CD4-positive, alpha-beta T cell treated with Interleukin-15 for 1 hour (primary cell): ENCODE data around the gene C1orf216.
"Not testable (repeated sequence)": the region's sequence is repeated elsewhere in the genome, so short reads cannot be mapped to it uniquely, and the experiment has no call there.

Experiments
- DNase-seq: peaks from one replicate; pipeline ENCODE4 v3.0.0-alpha.2; 2020

C1orf216 gene

DNA sequence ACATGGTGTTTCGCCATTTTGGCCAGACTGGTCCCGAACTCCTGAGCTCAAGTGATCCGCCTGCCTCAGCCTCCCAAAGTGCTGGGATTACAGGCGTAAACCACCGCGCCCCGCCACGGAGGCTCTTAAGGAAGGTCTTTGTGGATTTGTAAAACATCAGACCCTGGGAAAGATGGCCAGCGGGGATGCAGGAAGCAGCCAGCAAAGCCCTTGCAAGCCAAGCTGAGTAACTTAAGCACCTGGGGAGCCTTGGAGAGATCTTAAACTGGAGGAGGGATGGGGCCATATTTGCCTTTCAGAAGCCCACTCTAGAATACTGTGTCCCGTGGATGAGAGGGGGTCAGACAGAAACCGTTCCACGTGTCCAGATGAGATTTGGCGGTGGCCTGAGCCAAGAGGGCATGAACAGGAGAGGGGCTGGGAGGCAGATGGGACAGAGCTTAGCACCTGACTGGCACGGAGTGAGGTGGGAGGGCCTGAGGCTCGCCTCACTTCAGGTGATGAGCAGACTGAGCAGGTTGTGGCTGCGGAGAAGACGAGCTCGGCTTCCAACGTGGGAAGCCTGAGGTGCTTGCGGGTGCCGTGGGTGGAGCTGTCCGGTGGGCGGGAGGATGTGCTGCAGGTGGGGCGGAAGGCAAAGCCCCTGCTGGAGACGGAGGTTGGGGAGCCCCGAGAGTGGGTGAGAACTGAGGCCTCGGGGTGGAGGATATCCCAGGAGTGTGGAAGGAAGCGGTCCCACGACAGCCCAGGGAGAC is 11.7 kb downstream of the C1orf216 start:
- DNase-seq = peak; percentile 25

GRCh38 chr1:35702508-35702907 is 16.2 kb downstream of the C1orf216 start:
- DNase-seq = no peak

DNA sequence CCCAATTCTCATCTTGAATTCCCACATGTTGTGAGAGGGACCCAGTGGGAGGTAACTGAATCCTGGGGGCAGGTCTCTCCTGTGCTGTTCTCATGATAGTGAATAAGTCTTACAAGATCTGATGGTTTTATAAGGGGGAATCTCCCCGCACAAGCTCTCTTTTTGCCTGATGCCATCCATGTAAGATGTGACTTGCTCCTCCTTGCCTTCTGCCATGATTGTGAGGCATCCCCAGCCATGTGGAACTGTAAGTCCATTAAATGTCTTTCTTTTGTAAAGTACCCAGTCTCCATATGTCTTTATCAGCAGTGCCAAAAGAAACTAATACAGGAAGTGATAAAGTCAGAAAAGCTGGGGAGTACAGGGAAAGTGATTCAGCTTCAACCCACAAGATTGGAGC is 19.5 kb downstream of the C1orf216 start:
- DNase-seq = not testable (repeated sequence)

DNA sequence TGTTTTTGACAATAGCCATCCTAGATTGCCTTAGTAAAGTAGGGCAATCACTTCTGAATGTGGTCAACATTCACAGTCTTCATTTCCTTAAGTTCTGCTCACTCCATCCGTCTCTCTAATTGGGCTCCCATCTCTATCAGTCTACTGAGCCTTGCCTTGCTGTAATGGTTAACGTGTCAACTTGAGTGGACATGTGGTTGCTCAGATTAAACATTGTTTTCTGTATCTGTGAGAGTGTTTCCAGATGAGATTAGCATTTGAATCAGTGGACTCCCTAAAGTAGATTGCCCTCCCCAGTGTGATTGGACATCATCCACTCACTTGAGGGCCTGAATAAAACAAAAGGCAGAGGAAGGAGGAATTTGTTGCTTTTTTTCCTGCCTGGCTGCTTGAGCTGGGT is 26.4 kb downstream of the C1orf216 start:
- DNase-seq = no peak

DNA sequence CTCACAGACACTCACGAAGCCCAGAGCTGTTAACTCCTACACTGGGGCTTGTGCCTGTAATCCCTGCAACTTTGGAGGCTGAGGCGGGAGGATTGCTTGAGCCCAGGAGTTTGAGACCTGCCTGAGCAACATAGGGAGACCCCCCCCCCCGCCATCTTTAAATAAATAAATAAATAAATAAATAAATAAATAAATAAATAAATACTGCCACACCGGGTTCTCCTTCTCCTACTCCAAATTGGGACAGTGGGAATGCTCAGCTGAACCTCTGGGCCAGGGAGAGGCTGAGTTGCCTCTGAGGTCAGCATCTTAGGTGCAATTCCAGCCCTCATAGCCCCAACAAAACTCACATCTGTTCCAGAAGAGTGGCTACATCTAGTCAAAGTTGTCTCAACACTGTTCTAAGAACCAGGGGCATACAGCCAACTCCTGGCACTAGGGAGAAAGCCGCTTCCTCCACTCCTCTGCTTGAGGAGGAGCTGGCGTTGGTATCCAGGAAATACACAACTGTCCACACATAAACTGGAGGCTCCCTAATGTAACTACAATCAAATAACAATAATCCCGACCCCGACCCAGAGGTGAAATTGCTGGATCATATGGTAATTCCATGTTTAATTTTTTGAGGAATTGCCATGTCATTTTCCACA is 27.0 kb downstream of the C1orf216 start:
- DNase-seq = no peak

- DNase-seq = no peak
Observed at GRCh38 chr1:35691080-35691479, 27.6 kb downstream of the C1orf216 start.

DNA sequence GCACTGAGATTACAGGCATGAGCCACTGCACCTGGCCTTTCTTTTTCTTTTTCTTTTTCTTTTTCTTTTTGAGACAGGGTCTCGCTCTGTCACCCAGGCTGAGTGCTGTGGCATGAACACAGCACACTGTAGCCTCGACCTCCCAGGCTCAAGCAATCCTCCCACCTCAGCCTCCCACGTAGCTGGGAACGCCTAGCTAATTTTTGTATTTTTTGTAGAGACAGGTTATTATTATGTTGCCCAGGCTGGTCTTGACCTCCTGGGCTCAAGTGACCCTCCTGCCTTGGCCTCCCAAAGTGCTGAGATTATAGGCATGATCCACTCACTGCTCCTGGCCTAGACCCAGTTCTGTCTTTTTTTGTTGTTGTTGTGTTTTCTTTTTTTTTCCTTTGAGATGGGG is 28.6 kb downstream of the C1orf216 start:
- DNase-seq = not testable (repeated sequence)

DNA sequence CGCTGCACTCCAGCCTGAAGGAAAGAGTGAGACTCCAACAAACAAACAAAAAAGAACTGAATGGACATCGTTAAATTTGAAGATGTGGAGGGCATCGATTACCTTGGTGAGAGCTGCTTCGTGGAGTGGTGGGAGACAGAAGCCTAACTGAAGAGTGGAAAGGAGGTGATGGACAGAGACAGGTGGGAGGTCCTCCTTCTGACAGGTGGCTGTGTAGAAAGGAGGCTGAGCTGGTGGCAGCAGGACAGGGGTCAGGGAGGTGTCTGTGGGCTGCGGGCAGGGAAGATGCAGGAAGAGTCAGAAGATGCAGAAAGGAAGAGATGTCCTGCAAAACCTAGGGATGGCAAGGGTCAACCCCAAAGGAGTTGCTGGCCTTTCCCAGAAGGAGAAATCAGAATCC is 30.5 kb downstream of the C1orf216 start:
- DNase-seq = no peak

DNA sequence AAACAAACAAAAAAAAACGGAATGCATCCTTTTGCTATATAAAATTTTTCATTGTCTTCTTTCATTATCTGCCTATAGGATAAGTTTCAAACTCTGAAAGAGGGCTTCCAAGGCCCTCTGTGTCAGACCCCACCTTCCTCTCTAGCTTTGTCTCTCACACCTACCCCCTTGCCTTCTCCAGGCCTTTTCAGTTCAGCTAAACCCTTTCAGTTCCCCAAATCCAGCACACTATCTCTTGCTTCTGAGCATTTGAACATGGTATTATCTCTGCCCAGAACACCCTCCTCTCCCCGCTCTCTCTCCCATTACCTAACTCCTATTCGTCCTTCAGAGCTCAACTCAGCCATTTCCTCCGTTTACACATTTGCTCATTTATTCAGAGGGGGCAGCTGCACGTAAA is 35.7 kb downstream of the C1orf216 start:
- no peak for DNase-seq

GRCh38 chr1:35680271-35680670 is 38.4 kb downstream of the C1orf216 start:
- no peak for DNase-seq

GRCh38 chr1:35675773-35676172 is 42.9 kb downstream of the C1orf216 start:
- no peak for DNase-seq

DNA sequence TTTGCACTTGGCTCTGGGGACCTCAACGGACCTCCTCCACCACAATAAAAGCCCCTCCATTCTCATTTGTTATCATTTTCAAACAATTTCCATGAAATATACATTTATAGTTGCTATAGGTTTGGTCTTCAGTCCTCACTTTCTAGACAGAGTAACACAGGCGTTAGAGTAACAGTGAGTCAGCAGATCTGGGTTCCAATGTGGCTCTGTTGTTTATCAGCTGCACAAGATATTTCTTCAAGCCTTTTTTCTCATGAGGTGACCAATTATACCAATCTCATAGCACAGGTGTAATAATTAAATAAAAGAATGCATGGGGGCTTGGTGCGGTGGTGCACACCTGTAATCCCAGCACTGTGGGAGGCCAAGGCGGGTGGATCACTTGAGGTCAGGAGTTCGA is 44.6 kb downstream of the C1orf216 start:
- DNase-seq = no peak

- no peak for DNase-seq
Observed at GRCh38 chr1:35672116-35672515, 46.6 kb downstream of the C1orf216 start.

DNA sequence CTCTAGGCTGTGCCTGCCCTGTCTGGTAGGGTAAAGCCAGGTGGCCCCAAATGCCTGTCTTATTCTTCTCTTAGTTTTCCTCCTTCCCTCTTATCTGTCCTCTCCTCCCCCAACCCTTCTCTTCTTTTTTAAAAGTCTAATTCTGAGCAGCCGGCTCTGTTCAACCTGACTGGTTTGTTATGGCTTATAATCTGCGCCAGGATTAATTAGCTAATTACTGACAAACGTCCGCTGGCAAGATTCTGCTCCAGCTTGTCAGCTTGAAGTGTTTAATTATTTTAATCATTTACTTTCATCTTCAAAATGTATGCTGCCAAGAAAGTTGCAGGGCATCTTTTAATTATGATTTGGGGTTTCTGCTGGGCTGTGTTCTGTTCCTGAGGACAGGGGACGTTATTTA is 50.2 kb downstream of the C1orf216 start:
- no peak for DNase-seq

DNA sequence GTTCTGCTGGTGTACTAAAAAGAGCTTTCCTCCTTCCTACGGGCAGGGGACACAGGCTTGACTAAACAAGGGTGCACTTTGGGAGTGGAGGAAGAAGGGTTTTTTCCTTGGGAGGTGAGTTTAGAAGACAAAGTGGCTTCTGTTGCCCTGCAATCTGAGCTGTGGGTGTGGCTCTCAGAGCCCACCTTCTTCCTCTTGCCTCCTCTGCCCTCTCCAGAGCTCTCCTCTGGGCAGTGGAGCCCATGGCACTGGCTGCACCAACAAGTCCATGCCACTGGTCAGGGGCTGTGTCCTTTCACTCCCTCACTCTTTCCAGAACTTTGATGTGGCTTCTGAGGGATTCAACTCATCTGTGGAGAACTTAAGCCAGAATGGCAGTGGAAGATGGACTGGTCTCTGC is 51.8 kb downstream of the C1orf216 start:
- DNase-seq = no peak

- DNase-seq = no peak
Observed at GRCh38 chr1:35666216-35666615, 52.5 kb downstream of the C1orf216 start.
